ENCODE data around the gene TLCD3B. TPM values are rescaled to one million over a fixed set of nuclear protein-coding genes. Genes with fewer than 3 reads are reported as not detected.

The TLCD3B gene
- total and polyA plus RNA-seq, 2 donors from 2014 or later, result not detected

GRCh38 chr16:30063893-30064728 is 33.0 kb upstream of the TLCD3B start:
- Histone ChIP-seq H3K27ac (ENCODE audit: low read depth in 2 of 2, low read length in 2 of 2) (peak overlapping the region; percentile 97 to 99), H3K9me3 (ENCODE audit: control insufficient read depth in 2 of 3, insufficient read depth in 1 of 3, low read length in 3 of 3) (no peaks in the 10 kb centered on the region), H3K4me1 (ENCODE audit: control insufficient read depth in 2 of 3, insufficient read depth in 2 of 3, low read depth in 1 of 3, low read length in 3 of 3) (peaks cover 0 to 33% (median 18%) of the 10 kb centered on the region in 3 donors), H3K4me3 (ENCODE audit: low read length in 3 of 3) (peak overlapping the region; percentile 3 to 91 (median 56)), H3K27me3 (ENCODE audit: control insufficient read depth, insufficient read depth, low read length) (no peaks in the 10 kb centered on the region), H3K9ac (ENCODE audit: low read length in 3 of 3) (peak overlapping the region in 2 of 3 donors; percentile 52 to 97), H3K36me3 (ENCODE audit: control insufficient read depth in 2 of 3, insufficient read depth in 3 of 3, low read length in 3 of 3) (peaks cover 8 to 23% (median 15%) of the 10 kb centered on the region in 3 donors)
- FAIRE-seq (no peak), DNase-seq (peak; percentile 85 to 93 (median 90))
- TF ChIP-seq CTCF (IDR thresholded peaks at IDR 0.05; ENCODE audit: borderline replicate concordance, extremely low read depth, insufficient read depth), result peak; percentile 34
- intact Hi-C loops (cut with DNase I), result no loop called here

- peak overlapping the region; percentile 97 to 99 for H3K27ac ChIP-seq (ENCODE audit: low read depth in 2 of 2, low read length in 2 of 2)
- no peaks in the 10 kb centered on the region for H3K27me3 ChIP-seq (ENCODE audit: control insufficient read depth, insufficient read depth, low read length)
- H3K9ac ChIP-seq (ENCODE audit: low read length in 3 of 3), result peak overlapping the region in 2 of 3 donors; percentile 46 to 97
- FAIRE-seq (no peak), DNase-seq (no peak)
- peak overlapping the region in 1 of 3 donors; percentile 91 for H3K4me3 ChIP-seq (ENCODE audit: low read length in 3 of 3)
- H3K4me1 ChIP-seq (ENCODE audit: control insufficient read depth in 2 of 3, insufficient read depth in 2 of 3, low read depth in 1 of 3, low read length in 3 of 3), result peaks cover 0 to 26% (median 15%) of the 10 kb centered on the region in 3 donors
- H3K36me3 ChIP-seq (ENCODE audit: control insufficient read depth in 2 of 3, insufficient read depth in 3 of 3, low read length in 3 of 3), result peaks cover 3 to 16% (median 8%) of the 10 kb centered on the region in 3 donors
- no peaks in the 10 kb centered on the region for H3K9me3 ChIP-seq (ENCODE audit: control insufficient read depth in 2 of 3, insufficient read depth in 1 of 3, low read length in 3 of 3)
- intact Hi-C loops (cut with DNase I), result no loop called here
- no peak for TF ChIP-seq CTCF (IDR thresholded peaks at IDR 0.05; ENCODE audit: borderline replicate concordance, extremely low read depth, insufficient read depth)
Observed at GRCh38 chr16:30063278-30063892, 32.3 kb upstream of the TLCD3B start.

- H3K4me3 ChIP-seq (ENCODE audit: low read length in 3 of 3), result no peak overlapping the region
- H3K9me3 ChIP-seq (ENCODE audit: control insufficient read depth in 2 of 3, insufficient read depth in 1 of 3, low read length in 3 of 3), result no peaks in the 10 kb centered on the region
- no peak overlapping the region for H3K27ac ChIP-seq (ENCODE audit: low read depth in 2 of 2, low read length in 2 of 2)
- DNase-seq, result peak in 2 of 5 donors; percentile 31 to 42
- peaks cover 0 to 13% (median 9%) of the 10 kb centered on the region in 3 donors for H3K4me1 ChIP-seq (ENCODE audit: control insufficient read depth in 2 of 3, insufficient read depth in 2 of 3, low read depth in 1 of 3, low read length in 3 of 3)
- TF ChIP-seq CTCF (IDR thresholded peaks at IDR 0.05; ENCODE audit: borderline replicate concordance, extremely low read depth, insufficient read depth), result no peak
- no peak overlapping the region for H3K9ac ChIP-seq (ENCODE audit: low read length in 3 of 3)
- intact Hi-C loops (cut with DNase I), result no loop called here
- FAIRE-seq, result no peak
- no peaks in the 10 kb centered on the region for H3K27me3 ChIP-seq (ENCODE audit: control insufficient read depth, insufficient read depth, low read length)
- no peaks in the 10 kb centered on the region for H3K36me3 ChIP-seq (ENCODE audit: control insufficient read depth in 2 of 3, insufficient read depth in 3 of 3, low read length in 3 of 3)
Observed at GRCh38 chr16:30060836-30061554, 29.9 kb upstream of the TLCD3B start.

Data from kidney (tissue), 14 donors.